Fibroblast of lung (primary cell): ENCODE results near the gene RNPC3. TPM values are rescaled to one million over a fixed set of nuclear protein-coding genes. Genes with fewer than 3 reads are reported as not detected.
"Not testable (repeated sequence)": the region's sequence is repeated elsewhere in the genome, so short reads cannot be mapped to it uniquely, and the experiment has no call there.

Experiments used
- DNase-seq, 2 donors: peaks; one replicate each; pipeline versions ENCODE4 v3.0.0 to v3.0.0-alpha.2; 2010; ENCODE audit warnings: low read depth in 2 of 2
- H2AFZ ChIP-seq: 2 replicates; pipeline ENCODE4 v1.5.1; 2012; ENCODE audit warnings: low read length, control low read depth, inconsistent platforms
- H3K27ac ChIP-seq: 2 replicates; pipeline ENCODE4 v1.5.1; 2011; ENCODE audit warnings: low read length, control low read depth; ENCODE audit not compliant: insufficient read depth
- H3K27me3 ChIP-seq: 2 replicates; pipeline ENCODE4 v1.5.1; 2011; ENCODE audit warnings: mild to moderate bottlenecking, low read length; ENCODE audit not compliant: control insufficient read depth, insufficient read depth
- H3K36me3 ChIP-seq: 2 replicates; pipeline ENCODE4 v1.5.1; 2011; ENCODE audit warnings: low read length; ENCODE audit not compliant: control insufficient read depth, insufficient read depth
- H3K4me1 ChIP-seq: 2 replicates; pipeline ENCODE4 v1.5.1; 2011; ENCODE audit warnings: low read length; ENCODE audit not compliant: control insufficient read depth, insufficient read depth; ENCODE audit errors: extremely low read depth
- H3K4me2 ChIP-seq: 2 replicates; pipeline ENCODE4 v1.5.1; 2011; ENCODE audit warnings: low read length, control low read depth; ENCODE audit not compliant: insufficient read depth; ENCODE audit errors: extremely low read depth
- H3K4me3 ChIP-seq, 4 experiments: fragments of 200-600 bp in 1 of 4; sonication (generic) in 1 of 4; replicated peaks in 1 of 4; 2 replicates each; pipeline ENCODE4 v1.5.1; 2011 to 2016; ENCODE audit warnings: low read length in 4 of 4, low read depth in 3 of 4, mild to moderate bottlenecking in 3 of 4, control low read depth in 2 of 4, inconsistent platforms in 1 of 4, mixed read lengths in 1 of 4; ENCODE audit not compliant: insufficient read depth in 1 of 4; ENCODE audit errors: control extremely low read depth in 1 of 4
- H3K79me2 ChIP-seq: 2 replicates; pipeline ENCODE4 v1.5.1; 2012; ENCODE audit warnings: mild to moderate bottlenecking, low read length, inconsistent platforms; ENCODE audit not compliant: control insufficient read depth, insufficient read depth
- H3K9ac ChIP-seq: 2 replicates; pipeline ENCODE4 v1.5.1; 2011; ENCODE audit warnings: mild to moderate bottlenecking, low read length, control low read depth; ENCODE audit not compliant: insufficient read depth
- H3K9me3 ChIP-seq: 2 replicates; pipeline ENCODE4 v1.5.1; 2012; ENCODE audit warnings: low read depth, low read length; ENCODE audit not compliant: control insufficient read depth, insufficient read depth
- H4K20me1 ChIP-seq: 2 replicates; pipeline ENCODE4 v1.5.1; 2011; ENCODE audit warnings: low read length; ENCODE audit not compliant: control insufficient read depth, insufficient read depth; ENCODE audit errors: extremely low read depth
- EZH2 ChIP-seq: IDR thresholded peaks from 2 replicates; pipeline ENCODE4 v1.5.1; 2012; ENCODE audit warnings: low read length, control low read depth, mild to moderate bottlenecking; ENCODE audit errors: missing control alignments
- polyA plus RNA-seq, 2 donors: library from polyadenylated mRNA; depleted of rRNA in 1 of 2; stranded (reverse) in 1 of 2; unstranded in 1 of 2; fragments of >200 nt; gene quantifications; 2 replicates each; pipeline ENCODE4 v1.2.1, GENCODE V29; 2011 to 2012; ENCODE audit warnings: missing spikeins in 1 of 2
- total RNA-seq: library from RNA; depleted of rRNA; stranded (reverse); fragments of >200 nt; gene quantifications from 2 replicates; pipeline ENCODE4 v1.2.1, GENCODE V29; 2014
- TF ChIP-seq, protein P1 (sequence below), 2 donors: IDR thresholded peaks in 1 of 2; conservative IDR thresholded peaks in 1 of 2; 1 replicate in 1 of 2; 2 replicates in 1 of 2; pipeline ENCODE4 v1.5.1; 2011 to 2012; ENCODE audit warnings: low read length in 2 of 2, control low read depth in 1 of 2, inconsistent platforms in 1 of 2, low read depth in 1 of 2, mild to moderate bottlenecking in 1 of 2

The RNPC3 gene
- total and polyA plus RNA-seq, 2 donors (not counting 1 experiment from before 2014, with no cell fraction given) = 5.6 to 10.9 TPM

- no peaks in the 10 kb centered on the region for H3K27me3 ChIP-seq
- H3K79me2 ChIP-seq = no peaks in the 10 kb centered on the region
- H3K9ac ChIP-seq = no peak overlapping the region
- no peak overlapping the region for H3K4me2 ChIP-seq
- no peaks in the 10 kb centered on the region for H3K4me1 ChIP-seq
- H4K20me1 ChIP-seq = no peaks in the 10 kb centered on the region
- TF ChIP-seq EZH2 = no peak
- TF ChIP-seq, protein P1, sequence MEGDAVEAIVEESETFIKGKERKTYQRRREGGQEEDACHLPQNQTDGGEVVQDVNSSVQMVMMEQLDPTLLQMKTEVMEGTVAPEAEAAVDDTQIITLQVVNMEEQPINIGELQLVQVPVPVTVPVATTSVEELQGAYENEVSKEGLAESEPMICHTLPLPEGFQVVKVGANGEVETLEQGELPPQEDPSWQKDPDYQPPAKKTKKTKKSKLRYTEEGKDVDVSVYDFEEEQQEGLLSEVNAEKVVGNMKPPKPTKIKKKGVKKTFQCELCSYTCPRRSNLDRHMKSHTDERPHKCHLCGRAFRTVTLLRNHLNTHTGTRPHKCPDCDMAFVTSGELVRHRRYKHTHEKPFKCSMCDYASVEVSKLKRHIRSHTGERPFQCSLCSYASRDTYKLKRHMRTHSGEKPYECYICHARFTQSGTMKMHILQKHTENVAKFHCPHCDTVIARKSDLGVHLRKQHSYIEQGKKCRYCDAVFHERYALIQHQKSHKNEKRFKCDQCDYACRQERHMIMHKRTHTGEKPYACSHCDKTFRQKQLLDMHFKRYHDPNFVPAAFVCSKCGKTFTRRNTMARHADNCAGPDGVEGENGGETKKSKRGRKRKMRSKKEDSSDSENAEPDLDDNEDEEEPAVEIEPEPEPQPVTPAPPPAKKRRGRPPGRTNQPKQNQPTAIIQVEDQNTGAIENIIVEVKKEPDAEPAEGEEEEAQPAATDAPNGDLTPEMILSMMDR (conservative IDR thresholded peaks at IDR 0.05 in 1 of 2, IDR thresholded peaks at IDR 0.05 in 1 of 2; ENCODE audit: low read depth in 1 of 2, low read length in 2 of 2) = no peak
- no peak overlapping the region for H3K27ac ChIP-seq
- no peaks in the 10 kb centered on the region for H3K36me3 ChIP-seq
- no peak overlapping the region for H3K4me3 ChIP-seq
- H3K9me3 ChIP-seq = no peaks in the 10 kb centered on the region
- no peak overlapping the region for H2AFZ ChIP-seq
- peak in 1 of 2 donors; percentile 9 for DNase-seq
Observed at GRCh38 chr1:103576065-103576464, 50.6 kb downstream of the RNPC3 start.

DNA sequence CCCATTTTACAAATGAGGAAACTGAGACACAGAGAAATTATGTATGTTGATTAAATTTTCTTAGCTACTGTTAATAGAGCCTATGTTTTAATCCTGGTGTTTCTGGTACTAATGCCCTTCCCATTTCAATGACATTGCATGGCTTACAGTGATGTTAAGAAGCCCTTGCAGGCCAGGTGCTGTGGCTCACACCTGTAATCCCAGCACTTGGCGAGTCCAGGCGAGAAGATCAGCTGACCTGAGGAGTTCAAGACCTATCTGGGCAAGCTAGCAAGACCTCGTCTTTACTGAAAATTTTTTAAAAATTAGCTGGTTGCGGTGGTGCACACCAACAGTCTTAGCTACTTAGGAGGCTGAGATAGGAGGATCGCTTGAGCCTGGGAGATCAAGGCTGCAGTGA, 51.3 kb downstream of the RNPC3 start:
- not testable (repeated sequence) for H3K79me2 ChIP-seq, H2AFZ ChIP-seq, H3K4me3 ChIP-seq, H3K4me1 ChIP-seq, H3K4me2 ChIP-seq, H3K36me3 ChIP-seq, H3K27me3 ChIP-seq, H4K20me1 ChIP-seq, H3K27ac ChIP-seq, DNase-seq, H3K9ac ChIP-seq, H3K9me3 ChIP-seq

DNA sequence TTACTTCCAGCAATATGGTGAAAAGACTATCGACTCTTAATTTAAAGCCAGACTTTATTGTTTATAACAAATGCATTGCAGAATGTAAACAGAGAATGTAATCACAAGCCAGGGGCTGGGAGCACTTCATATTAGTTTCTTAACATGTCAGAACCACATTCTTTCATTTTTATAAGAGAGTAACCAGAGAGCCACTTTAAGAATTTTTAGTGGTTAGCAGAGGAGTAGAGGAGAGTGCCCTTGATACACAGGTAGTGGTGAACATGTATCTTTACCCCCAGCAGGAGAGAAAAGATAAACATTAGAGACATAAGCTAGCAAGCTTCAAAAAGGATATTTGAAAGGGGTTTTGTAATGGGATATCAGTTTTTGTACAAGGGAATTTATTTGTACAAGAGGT, 57.0 kb downstream of the RNPC3 start:
- DNase-seq = peak in 1 of 2 donors; percentile 4
- Histone ChIP-seq H4K20me1 (no peaks in the 10 kb centered on the region), H3K4me1 (no peaks in the 10 kb centered on the region), H3K27me3 (no peaks in the 10 kb centered on the region), H2AFZ (no peak overlapping the region), H3K27ac (no peak overlapping the region), H3K79me2 (no peaks in the 10 kb centered on the region), H3K4me3 (no peak overlapping the region), H3K4me2 (no peak overlapping the region), H3K36me3 (no peaks in the 10 kb centered on the region), H3K9me3 (no peaks in the 10 kb centered on the region), H3K9ac (no peak overlapping the region)
- TF ChIP-seq, protein P1 (conservative IDR thresholded peaks at IDR 0.05 in 1 of 2, IDR thresholded peaks at IDR 0.05 in 1 of 2; ENCODE audit: low read depth in 1 of 2, low read length in 2 of 2) = no peak
- TF ChIP-seq EZH2 = no peak

DNA sequence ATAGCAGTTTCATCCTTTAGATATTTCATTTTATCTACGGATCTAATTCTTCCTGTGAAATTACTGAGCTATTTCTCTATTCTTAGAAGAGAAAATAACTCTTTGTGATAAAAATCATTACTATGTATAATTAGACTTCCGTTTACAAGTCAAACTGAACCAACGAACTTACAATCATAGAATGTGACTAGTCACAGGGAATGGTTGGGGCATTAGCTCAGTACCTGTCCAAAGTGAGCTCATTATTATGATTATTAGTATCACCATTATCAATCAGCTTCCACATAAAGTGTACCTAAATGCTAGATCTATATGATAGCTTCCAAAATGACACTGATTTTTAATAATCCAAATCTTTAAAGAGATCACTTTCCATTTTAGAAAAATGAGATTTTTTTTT, 58.4 kb downstream of the RNPC3 start:
- TF ChIP-seq, protein P1 (conservative IDR thresholded peaks at IDR 0.05 in 1 of 2, IDR thresholded peaks at IDR 0.05 in 1 of 2; ENCODE audit: low read depth in 1 of 2, low read length in 2 of 2) = no peak
- no peak for TF ChIP-seq EZH2
- no peak for DNase-seq
- H3K4me1 ChIP-seq = no peaks in the 10 kb centered on the region
- H2AFZ ChIP-seq = no peak overlapping the region
- H3K9ac ChIP-seq = no peak overlapping the region
- H3K36me3 ChIP-seq = no peaks in the 10 kb centered on the region
- H3K4me3 ChIP-seq = no peak overlapping the region
- no peaks in the 10 kb centered on the region for H3K27me3 ChIP-seq
- no peak overlapping the region for H3K27ac ChIP-seq
- no peaks in the 10 kb centered on the region for H3K9me3 ChIP-seq
- H3K79me2 ChIP-seq = no peaks in the 10 kb centered on the region
- no peaks in the 10 kb centered on the region for H4K20me1 ChIP-seq
- H3K4me2 ChIP-seq = no peak overlapping the region
